Measurements from ENCODE around the gene RHBDL1.

Gene RHBDL1

GRCh38 chr16:674968-675883, at the start of gene RHBDL1:
Gene RHBDL1, plus strand, starts transcription at chr16:675671. Its CDS starts 120 bp downstream, at chr16:675791.
- DNase-seq = no peak

GRCh38 chr16:625977-626765, 49.3 kb upstream of the RHBDL1 start:
- DNase-seq = no peak

GRCh38 chr16:626787-627453, 48.6 kb upstream of the RHBDL1 start:
- DNase-seq = no peak

GRCh38 chr16:627454-628239, 47.8 kb upstream of the RHBDL1 start:
- DNase-seq = no peak

GRCh38 chr16:628321-629061, 47.0 kb upstream of the RHBDL1 start:
- no peak for DNase-seq

- no peak for DNase-seq
These were observed 46.2 kb upstream of the RHBDL1 start for GRCh38 chr16:629185-629832.

GRCh38 chr16:629833-630248, 45.6 kb upstream of the RHBDL1 start:
- no peak for DNase-seq

- no peak for DNase-seq
These were observed 45.1 kb upstream of the RHBDL1 start for GRCh38 chr16:630249-630814.

- DNase-seq = no peak
These were observed 44.6 kb upstream of the RHBDL1 start, which contains the start of gene WFIKKN1 for GRCh38 chr16:630815-631405. Gene WFIKKN1, plus strand, starts transcription at chr16:630985. Its CDS starts 269 bp downstream, at chr16:631254.

GRCh38 chr16:631808-632358, 43.6 kb upstream of the RHBDL1 start:
- no peak for DNase-seq

GRCh38 chr16:632486-633335, 42.8 kb upstream of the RHBDL1 start:
- DNase-seq = no peak

GRCh38 chr16:633336-634050, 42.0 kb upstream of the RHBDL1 start:
- no peak for DNase-seq

GRCh38 chr16:634051-634670, 41.3 kb upstream of the RHBDL1 start:
- DNase-seq = no peak

GRCh38 chr16:634996-635395, 40.5 kb upstream of the RHBDL1 start:
- no peak for DNase-seq

GRCh38 chr16:635573-636205, 39.8 kb upstream of the RHBDL1 start:
- no peak for DNase-seq

- peak; percentile 84 for DNase-seq
These were observed 39.0 kb upstream of the RHBDL1 start, which contains the start of gene METTL26 for GRCh38 chr16:636206-637080. Gene METTL26, minus strand, starts transcription at chr16:636305. Its CDS starts 15 bp downstream, at chr16:636290.
